ENCODE measurements around the gene STK35. TPM values are rescaled to one million over a fixed set of nuclear protein-coding genes. Genes with fewer than 3 reads are reported as not detected.

STK35 gene
- total RNA-seq, 1 donor from 2014 or later = 22.9 TPM

DNA sequence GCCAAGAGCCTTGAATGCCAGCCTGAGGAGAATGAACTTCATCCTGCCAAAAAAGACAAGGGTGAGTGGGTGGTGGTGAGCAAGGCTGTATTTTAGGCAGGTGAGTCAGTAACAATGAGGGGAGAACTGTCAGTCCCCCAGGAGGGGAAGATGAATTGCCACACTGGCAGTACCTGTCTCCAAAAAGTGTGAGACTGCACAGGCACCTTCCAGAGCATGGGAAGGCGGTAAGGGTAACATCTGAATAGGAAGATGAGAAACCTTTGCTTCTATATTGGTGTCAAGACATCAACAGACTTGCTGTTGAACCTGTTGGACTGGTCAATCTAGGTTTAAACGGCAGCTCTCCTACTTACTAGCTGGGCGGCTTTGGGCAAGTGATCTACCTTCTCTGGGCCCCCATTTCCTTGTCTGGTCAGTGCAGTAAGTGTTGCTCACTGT, 30.9 kb downstream of the STK35 start:
- no peak for DNase-seq (ENCODE audit: extremely low read depth, low read depth, low spot score)

GRCh38 chr20:2133318-2134183, 31.9 kb downstream of the STK35 start:
- no peak for DNase-seq (ENCODE audit: extremely low read depth, low read depth, low spot score)

DNA sequence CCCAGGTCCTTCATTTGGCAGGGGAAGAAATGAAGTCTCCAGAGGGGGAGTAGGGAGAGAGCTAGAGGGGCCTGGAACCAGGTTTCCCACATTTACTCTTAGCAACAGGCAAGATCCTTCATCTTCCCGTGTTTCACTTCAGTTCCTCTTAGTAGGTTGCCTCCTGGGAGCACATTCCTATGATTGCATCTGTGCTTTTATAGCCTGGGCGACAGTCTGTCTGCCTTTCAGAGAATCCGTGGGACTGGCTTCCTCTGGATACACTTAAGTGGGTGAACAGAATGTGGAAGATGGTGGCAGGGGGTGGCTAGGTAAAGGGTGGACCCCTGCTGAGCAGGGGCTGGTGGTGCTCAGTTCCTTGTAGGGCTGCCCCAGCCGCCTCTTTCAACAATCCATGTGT, 33.4 kb downstream of the STK35 start:
- DNase-seq (ENCODE audit: extremely low read depth, low read depth, low spot score) = no peak

GRCh38 chr20:2136275-2136674, 34.6 kb downstream of the STK35 start:
- DNase-seq (ENCODE audit: extremely low read depth, low read depth, low spot score) = no peak

DNA sequence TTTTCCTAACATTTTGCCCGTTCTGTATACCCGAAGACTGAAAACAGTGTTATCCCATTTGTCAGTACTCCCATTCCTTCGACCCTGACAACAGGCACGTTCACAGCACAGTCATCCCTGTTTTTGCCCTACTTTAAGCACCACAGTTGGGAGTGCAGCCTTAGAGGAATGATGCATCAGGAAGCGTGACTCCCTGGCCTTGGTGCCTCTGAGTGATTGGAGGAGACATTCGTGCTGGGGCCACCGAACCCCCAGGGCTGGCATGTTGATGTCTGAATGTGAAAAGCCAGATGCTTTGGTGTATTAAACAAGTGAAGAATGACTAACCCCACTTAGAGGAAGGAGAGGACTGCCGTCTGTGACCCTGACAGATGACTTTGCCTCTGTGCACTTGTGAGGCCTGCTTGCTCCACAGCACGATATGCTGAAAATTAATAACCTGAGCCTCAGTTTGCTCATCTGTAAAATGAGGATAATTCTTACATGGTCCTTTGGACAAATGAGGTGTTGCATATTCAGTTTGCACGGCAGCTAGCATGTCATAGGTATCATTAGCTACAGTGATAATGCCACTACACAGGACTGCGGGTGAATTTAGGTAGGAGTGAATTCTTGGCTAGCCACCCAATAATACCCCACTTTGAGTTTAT, 36.0 kb downstream of the STK35 start:
- no peak for DNase-seq (ENCODE audit: extremely low read depth, low read depth, low spot score)

DNA sequence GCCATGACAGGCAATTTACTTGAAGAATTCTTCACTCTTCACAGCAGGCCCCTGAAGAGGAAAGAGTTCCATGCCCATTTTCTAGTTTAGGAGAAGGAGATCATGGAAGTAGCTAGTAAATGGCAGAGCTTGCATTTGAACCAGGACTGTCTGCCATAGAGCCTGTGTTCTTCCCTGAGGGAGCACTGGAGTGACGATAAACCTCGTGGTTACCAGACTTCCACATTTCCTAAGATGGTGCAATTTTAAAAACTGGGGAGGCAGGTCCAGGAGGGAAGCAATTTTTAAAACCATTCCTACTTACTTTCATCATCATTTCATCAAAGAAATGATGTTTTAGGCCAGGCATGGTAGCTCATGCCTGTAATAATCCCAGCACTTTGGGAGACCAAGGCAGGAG, 36.8 kb downstream of the STK35 start:
- no peak for DNase-seq (ENCODE audit: extremely low read depth, low read depth, low spot score)

GRCh38 chr20:2139250-2139649, 37.6 kb downstream of the STK35 start:
- no peak for DNase-seq (ENCODE audit: extremely low read depth, low read depth, low spot score)

- DNase-seq (ENCODE audit: extremely low read depth, low read depth, low spot score) = no peak
Observed at GRCh38 chr20:2139736-2140135, 38.1 kb downstream of the STK35 start.

DNA sequence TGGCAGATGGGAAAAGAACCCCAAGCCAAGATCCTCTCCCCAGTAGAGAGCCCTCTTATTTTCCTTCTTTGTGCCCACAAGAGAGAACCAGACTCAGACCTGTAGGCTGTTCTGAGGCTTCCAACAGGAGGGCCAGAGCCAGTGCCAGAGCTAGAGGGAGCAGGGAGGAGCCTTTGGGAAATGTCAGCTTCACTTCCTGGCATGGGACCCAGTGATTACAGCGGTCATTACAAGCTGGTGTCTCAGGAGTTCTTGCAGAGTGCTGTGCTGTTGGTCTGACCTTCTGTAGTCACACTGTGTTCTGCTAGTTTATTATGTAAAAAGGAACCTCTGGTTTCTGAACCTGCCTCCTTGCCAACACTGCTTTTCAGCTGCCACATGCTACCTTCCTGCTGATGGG, 38.9 kb downstream of the STK35 start:
- DNase-seq (ENCODE audit: extremely low read depth, low read depth, low spot score) = no peak

- DNase-seq (ENCODE audit: extremely low read depth, low read depth, low spot score) = no peak
Observed at GRCh38 chr20:2141600-2142575, 40.3 kb downstream of the STK35 start.

GRCh38 chr20:2142649-2143048, 41.0 kb downstream of the STK35 start:
- no peak for DNase-seq (ENCODE audit: extremely low read depth, low read depth, low spot score)

DNA sequence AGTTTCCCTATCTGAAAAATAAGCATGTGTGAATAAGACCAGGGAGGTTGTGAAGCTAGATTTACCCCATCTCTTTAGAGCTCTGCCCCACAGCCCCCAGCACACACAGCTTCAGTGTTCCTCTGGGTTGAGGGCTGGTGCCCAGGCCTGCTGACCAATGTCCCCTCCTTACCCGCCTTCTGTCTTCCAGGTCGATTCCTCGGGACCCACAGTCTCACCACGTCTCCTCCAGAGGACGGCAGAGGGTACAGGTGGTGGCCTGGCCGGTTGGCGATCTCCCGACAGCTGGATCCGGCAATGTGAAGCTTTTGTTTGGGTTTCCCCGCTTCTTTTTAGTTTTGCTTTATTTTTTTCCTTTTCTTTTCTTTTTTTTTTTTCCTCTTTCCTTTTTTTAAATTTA, 42.0 kb downstream of the STK35 start:
- no peak for DNase-seq (ENCODE audit: extremely low read depth, low read depth, low spot score)

DNA sequence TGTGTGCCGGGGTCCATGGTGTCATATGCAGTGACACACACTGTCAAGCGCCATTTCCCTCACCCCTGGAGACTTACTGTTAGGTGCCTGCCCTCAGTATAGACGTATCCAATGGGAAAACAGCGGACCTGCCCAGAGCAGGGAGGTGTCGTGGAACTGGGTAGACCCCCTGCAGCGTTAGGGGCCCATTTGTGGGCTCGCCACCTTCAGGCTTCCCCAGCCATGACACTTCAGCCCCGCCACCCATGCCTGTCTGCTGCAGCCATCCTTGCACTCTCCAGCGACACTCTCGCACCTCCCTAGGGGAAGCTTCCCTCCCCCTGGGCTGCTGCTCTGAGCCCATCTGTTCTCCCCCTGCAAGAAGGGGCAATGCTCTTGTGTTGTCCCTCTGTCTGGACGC, 43.2 kb downstream of the STK35 start:
- no peak for DNase-seq (ENCODE audit: extremely low read depth, low read depth, low spot score)

DNA sequence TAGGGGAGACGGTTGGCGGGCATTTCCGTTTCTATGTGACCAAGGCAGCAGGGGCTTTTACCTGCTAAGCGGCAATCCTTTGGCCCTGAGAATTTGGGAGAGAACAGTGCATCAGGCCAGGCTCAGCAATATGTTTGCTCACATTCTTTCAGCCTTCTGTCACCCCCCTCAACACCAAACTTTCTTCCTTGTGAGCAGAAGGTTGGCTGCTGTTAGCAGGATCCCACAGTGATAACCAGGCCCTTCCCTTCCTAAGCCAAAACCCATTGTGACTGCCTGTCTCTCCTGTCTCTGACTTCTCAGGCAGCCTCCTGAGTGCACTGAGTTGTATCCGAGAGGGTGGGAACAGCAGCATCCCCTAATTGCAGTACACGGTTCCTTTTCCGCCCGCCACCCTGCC, 43.7 kb downstream of the STK35 start:
- DNase-seq (ENCODE audit: extremely low read depth, low read depth, low spot score) = no peak

DNA sequence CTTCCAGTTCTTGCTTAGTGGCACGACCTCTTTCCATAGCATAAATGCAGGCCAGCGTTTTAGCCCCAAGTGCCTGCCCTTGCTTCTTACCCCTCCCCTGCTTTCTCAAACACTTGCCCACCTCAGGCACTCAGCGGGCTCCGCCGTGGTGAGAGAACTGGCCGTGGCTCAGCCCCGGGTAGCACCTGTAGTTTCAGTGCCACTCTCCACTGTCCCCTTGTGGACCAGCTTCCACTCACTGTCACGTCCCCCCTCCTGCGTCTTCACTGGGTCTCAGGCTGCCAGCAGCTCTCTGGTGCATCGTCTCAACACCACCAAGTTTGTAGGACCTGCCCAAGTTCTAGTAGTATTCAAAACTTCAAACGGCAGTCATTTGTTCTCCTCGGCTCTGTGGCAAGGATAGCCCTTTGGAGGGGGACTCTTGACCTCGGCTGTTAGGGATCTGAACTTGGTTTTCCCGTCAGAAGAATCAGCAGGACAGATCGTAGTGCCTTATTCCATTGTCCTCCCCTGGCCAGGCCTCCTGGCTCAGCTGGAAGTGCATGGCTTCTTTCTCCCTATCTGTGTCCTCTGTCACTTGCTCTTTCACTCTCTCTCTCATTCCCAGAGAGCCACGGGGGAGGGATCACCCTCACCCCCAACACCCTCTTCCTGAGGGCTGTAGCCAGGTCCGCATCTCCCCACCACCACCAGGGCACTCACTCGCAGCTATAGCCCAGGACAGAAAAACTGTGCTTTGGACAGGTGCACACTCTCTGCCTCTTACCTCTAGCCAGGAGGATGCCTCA, 44.6 kb downstream of the STK35 start:
- no peak for DNase-seq (ENCODE audit: extremely low read depth, low read depth, low spot score)

- no peak for DNase-seq (ENCODE audit: extremely low read depth, low read depth, low spot score)
Observed at GRCh38 chr20:2149507-2149906, 47.9 kb downstream of the STK35 start.

DNA sequence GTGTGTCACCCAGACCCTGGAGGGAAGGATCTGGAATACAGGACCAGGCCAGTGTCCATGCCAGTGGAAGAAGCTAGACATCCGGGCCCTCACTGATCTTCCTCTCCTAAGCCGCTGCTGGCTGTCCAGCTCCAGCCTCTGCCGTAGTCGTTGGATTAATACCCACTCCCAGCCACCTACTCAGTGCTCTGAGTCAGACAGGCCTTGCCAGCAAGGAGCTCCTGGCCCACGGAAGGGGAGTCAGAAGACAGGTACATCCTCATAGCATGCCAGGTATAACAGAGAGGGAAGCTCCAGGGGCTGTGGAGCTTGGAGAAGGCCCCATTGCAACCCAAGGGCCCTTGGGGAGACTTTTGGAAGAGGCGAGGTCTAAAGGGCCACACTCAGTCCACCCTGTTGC, 49.0 kb downstream of the STK35 start:
- no peak for DNase-seq (ENCODE audit: extremely low read depth, low read depth, low spot score)

GRCh38 chr20:2151858-2152281, 50.2 kb downstream of the STK35 start:
- DNase-seq (ENCODE audit: extremely low read depth, low read depth, low spot score) = no peak

DNA sequence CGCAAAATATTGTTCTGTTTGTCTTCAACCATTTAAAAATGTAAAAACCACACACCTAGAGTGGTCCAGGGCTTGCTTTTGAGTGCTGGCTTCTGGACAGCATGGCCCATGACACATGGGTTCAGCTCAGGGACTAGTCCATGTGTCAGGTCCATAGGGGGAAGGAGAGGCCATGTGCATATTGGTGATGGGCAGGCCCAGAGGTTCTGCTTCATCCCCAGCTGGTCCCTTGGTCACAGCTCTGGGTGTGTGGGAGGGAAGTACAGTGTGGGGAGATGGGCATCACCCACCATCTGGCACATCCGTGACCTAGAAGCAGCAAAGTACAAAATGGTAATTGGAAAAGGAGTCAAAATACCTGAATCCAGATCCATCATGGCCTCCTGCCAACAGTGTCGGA, 50.7 kb downstream of the STK35 start:
- no peak for DNase-seq (ENCODE audit: extremely low read depth, low read depth, low spot score)

- no peak for DNase-seq (ENCODE audit: extremely low read depth, low read depth, low spot score)
Observed at GRCh38 chr20:2153326-2153725, 51.7 kb downstream of the STK35 start.
